Stomach (tissue), 9 donors: ENCODE results near the gene FBL. TPM values are rescaled to one million over a fixed set of nuclear protein-coding genes. Genes with fewer than 3 reads are reported as not detected.

Source experiments
- DNase-seq, 2 donors: peaks; one replicate each; pipeline versions ENCODE4 v3.0.0 to v3.0.0-alpha.2; 2013 to 2019
- H3K27ac ChIP-seq, 5 donors: fragments of 200-600 bp in 4 of 5; sonication (generic) in 4 of 5; one replicate each; pipeline ENCODE4 v1.5.1; 2013 to 2019; ENCODE audit warnings: mild to moderate bottlenecking in 1 of 5, moderate library complexity in 1 of 5
- H3K27me3 ChIP-seq, 3 donors: fragments of 200-600 bp; sonication (generic); one replicate each; pipeline ENCODE4 v1.5.1; 2017 to 2019; ENCODE audit warnings: mixed run types in 1 of 3
- H3K36me3 ChIP-seq, 4 donors: fragments of 200-600 bp; sonication (generic); 1 replicate in 3 of 4; 2 replicates in 1 of 4; pipeline ENCODE4 v1.5.1; 2016 to 2019
- H3K4me1 ChIP-seq, 4 donors: fragments of 200-600 bp; sonication (generic); one replicate each; pipeline ENCODE4 v1.5.1; 2016 to 2019
- H3K4me3 ChIP-seq, 4 donors: fragments of 200-600 bp; sonication (generic) in 3 of 4; one replicate each; pipeline ENCODE4 v1.5.1; 2016 to 2019; ENCODE audit warnings: mild to moderate bottlenecking in 1 of 4
- H3K9me3 ChIP-seq, 4 donors: fragments of 200-600 bp; sonication (generic); one replicate each; pipeline ENCODE4 v1.5.1; 2016 to 2019
- EP300 ChIP-seq: sonication (generic); formaldehyde crosslinking; IDR thresholded peaks from one replicate; pipeline ENCODE4 v1.6.1; 2017; ENCODE audit warnings: antibody characterized with exemption
- POLR2A ChIP-seq, 4 donors: fragments of 450-650 bp; IDR thresholded peaks; one replicate each; pipeline ENCODE4 v1.6.1; 2016; ENCODE audit warnings: antibody characterized with exemption in 4 of 4, control low read depth in 2 of 4, mild to moderate bottlenecking in 1 of 4, moderate library complexity in 1 of 4
- POLR2AphosphoS5 ChIP-seq, 3 donors: sonication (generic); formaldehyde crosslinking; IDR thresholded peaks; one replicate each; pipeline ENCODE4 v1.6.1; 2016; ENCODE audit warnings: antibody characterized with exemption in 3 of 3
- WGBS, 5 donors: extraction: QIAGEN DNeasy Blood & Tissue Kit in 3 of 5; methylation state at CpG; one replicate each; pipeline versions ENCODE4 v1.1.5 to v1.1.7; 2013 to 2018; 5-methylcytosine and 5-hydroxymethylcytosine counted together
- intact Hi-C: fragments of 100-400 bp; cut with DNase I; formaldehyde crosslinking; loops from one replicate; pipeline ENCODE4 v1.15.1; 2023; ENCODE audit warnings: low total_unique reads
- polyA plus RNA-seq, 3 donors: library from polyadenylated mRNA; stranded (reverse); fragments of 200-250 nt; gene quantifications; one replicate each; pipeline ENCODE4 v1.2.3, GENCODE V29; 2013
- total RNA-seq, 5 donors: library from RNA; depleted of rRNA; stranded (reverse); fragments of >200 nt; gene quantifications; one replicate each; pipeline versions ENCODE4 v1.1.0 to v1.2.3, GENCODE V29; 2014 to 2016
- TF ChIP-seq, protein P1 (sequence below), 7 experiments: fragments of 450-650 bp in 4 of 7; fragments of 200-600 bp in 3 of 7; sonication (generic) in 3 of 7; IDR thresholded peaks; one replicate each; pipeline ENCODE4 v1.5.1; 2016 to 2019; ENCODE audit warnings: antibody characterized with exemption in 7 of 7, control low read depth in 2 of 7, mild to moderate bottlenecking in 1 of 7
- donor health status: healthy with polysubstance abuse.
- donor health status: Bipolar disorder and iron deficiency.
- donor health status: healthy.

Gene FBL
- total and polyA plus RNA-seq, 8 donors, result 59.8 to 331 (median 234) TPM

DNA sequence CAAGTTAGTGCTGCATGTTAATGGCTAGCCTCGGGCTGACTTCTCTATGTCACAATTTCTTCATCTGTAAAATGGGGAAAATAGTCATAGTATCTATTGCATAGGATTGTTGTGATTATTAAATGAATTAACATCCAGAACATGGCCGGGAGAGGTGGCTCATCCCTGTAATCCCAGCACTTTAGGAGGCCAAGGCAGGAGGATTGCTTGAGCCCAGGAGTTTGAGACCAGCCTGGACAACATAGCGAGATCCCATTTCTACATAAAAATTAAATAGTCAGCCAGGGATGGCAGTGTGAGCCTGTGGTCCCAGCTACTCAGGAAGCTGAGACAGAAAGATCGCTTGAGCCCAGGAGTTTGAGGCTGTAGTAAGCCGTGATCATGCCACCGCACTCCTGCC, 21.8 kb upstream of the FBL start:
- TF ChIP-seq EP300 (no peak), POLR2AphosphoS5 (IDR thresholded peaks at IDR 0.05) (no peak), POLR2A (IDR thresholded peaks at IDR 0.05) (no peak)
- TF ChIP-seq, protein P1, sequence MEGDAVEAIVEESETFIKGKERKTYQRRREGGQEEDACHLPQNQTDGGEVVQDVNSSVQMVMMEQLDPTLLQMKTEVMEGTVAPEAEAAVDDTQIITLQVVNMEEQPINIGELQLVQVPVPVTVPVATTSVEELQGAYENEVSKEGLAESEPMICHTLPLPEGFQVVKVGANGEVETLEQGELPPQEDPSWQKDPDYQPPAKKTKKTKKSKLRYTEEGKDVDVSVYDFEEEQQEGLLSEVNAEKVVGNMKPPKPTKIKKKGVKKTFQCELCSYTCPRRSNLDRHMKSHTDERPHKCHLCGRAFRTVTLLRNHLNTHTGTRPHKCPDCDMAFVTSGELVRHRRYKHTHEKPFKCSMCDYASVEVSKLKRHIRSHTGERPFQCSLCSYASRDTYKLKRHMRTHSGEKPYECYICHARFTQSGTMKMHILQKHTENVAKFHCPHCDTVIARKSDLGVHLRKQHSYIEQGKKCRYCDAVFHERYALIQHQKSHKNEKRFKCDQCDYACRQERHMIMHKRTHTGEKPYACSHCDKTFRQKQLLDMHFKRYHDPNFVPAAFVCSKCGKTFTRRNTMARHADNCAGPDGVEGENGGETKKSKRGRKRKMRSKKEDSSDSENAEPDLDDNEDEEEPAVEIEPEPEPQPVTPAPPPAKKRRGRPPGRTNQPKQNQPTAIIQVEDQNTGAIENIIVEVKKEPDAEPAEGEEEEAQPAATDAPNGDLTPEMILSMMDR (IDR thresholded peaks at IDR 0.05), result no peak
- Histone ChIP-seq H3K4me3 (no peak overlapping the region), H3K4me1 (no peaks in the 10 kb centered on the region), H3K27me3 (peaks cover 0 to 3% (median 0%) of the 10 kb centered on the region in 3 donors), H3K9me3 (no peaks in the 10 kb centered on the region), H3K36me3 (peaks cover 0 to 70% (median 31%) of the 10 kb centered on the region in 4 donors), H3K27ac (no peak overlapping the region)
- intact Hi-C loops, result no loop called here
- no peak for DNase-seq
- WGBS, 5 donors, result 90 to 98% (median 96%) methylated on average over 6 of the region's 6 CpGs

DNA sequence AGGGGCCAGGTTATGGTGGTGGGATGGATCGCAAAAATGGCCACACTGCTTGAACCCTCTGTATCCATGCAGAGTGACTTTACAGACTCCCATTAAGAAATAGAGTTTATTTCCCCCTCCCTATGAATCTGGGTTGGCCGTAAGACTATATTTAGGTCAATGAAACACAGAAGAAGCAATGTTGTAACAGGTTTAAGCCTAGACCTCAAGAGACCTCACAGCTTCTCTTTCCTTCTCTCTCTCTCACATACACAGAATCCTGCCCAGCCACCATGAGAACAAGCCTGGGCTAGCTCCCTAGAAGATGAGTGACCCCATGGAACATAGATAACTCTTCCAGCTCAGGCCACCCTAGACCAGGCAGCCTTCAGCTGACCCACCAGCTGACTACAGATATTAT, 21.0 kb upstream of the FBL start:
- TF ChIP-seq POLR2AphosphoS5 (IDR thresholded peaks at IDR 0.05), result no peak
- no peak for TF ChIP-seq POLR2A (IDR thresholded peaks at IDR 0.05)
- TF ChIP-seq, protein P1 (IDR thresholded peaks at IDR 0.05), result no peak
- TF ChIP-seq EP300, result no peak
- DNase-seq, result no peak
- WGBS, 5 donors, result 89 to 97% (median 93%) methylated on average over 2 of the region's 2 CpGs

GRCh38 chr19:39865953-39866352, 19.8 kb upstream of the FBL start:
- no peak for DNase-seq
- 80 to 88% (median 85%) methylated on average over 5 of the region's 5 CpGs for WGBS, 5 donors
- intact Hi-C loops, result no loop called here
- Histone ChIP-seq H3K27me3 (peaks cover 0 to 3% (median 0%) of the 10 kb centered on the region in 3 donors), H3K36me3 (peaks cover 0 to 58% (median 22%) of the 10 kb centered on the region in 4 donors), H3K9me3 (no peaks in the 10 kb centered on the region), H3K27ac (no peak overlapping the region), H3K4me3 (no peak overlapping the region), H3K4me1 (no peaks in the 10 kb centered on the region)
- no peak for TF ChIP-seq EP300
- TF ChIP-seq, protein P1 (IDR thresholded peaks at IDR 0.05), result no peak
- no peak for TF ChIP-seq POLR2A (IDR thresholded peaks at IDR 0.05)
- no peak for TF ChIP-seq POLR2AphosphoS5 (IDR thresholded peaks at IDR 0.05)

More for the DNA sequence above, 21.0 kb upstream of the FBL start:
- Histone ChIP-seq H3K27ac (no peak overlapping the region), H3K36me3 (peaks cover 0 to 66% (median 27%) of the 10 kb centered on the region in 4 donors), H3K4me1 (no peaks in the 10 kb centered on the region), H3K27me3 (peaks cover 0 to 3% (median 0%) of the 10 kb centered on the region in 3 donors), H3K9me3 (no peaks in the 10 kb centered on the region), H3K4me3 (no peak overlapping the region)
- intact Hi-C loops, result no loop called here

DNA sequence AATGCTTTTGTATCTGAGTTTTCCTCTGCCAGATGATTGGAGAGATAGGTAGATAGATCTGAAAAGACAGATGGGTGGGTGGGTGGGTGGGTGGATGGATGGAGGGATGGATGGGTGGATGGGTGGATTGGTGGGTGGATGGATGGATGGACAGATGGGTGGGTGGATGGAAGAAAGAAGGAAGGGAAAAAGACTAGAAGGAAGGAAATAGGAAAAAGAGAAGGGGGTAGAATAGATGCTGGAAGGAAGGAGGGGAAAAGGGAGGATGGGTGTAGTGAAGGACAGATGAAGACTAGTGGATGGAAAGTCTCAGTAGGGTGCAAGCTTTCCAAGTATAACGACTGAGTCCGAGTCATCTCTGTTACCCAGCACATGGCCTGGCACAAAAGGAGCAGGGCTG, 19.0 kb upstream of the FBL start:
- DNase-seq, result no peak
- Histone ChIP-seq H3K4me3 (no peak overlapping the region), H3K27me3 (peaks cover 0 to 3% (median 0%) of the 10 kb centered on the region in 3 donors), H3K27ac (no peak overlapping the region), H3K9me3 (no peaks in the 10 kb centered on the region), H3K4me1 (no peaks in the 10 kb centered on the region), H3K36me3 (peaks cover 0 to 56% (median 21%) of the 10 kb centered on the region in 4 donors)
- TF ChIP-seq POLR2A (IDR thresholded peaks at IDR 0.05) (no peak), POLR2AphosphoS5 (IDR thresholded peaks at IDR 0.05) (no peak), EP300 (no peak)
- TF ChIP-seq, protein P1 (IDR thresholded peaks at IDR 0.05), result no peak
- intact Hi-C loops, result no loop called here
- WGBS, 5 donors, result 86 to 97% (median 95%) methylated on average over 2 of the region's 2 CpGs
